Parathyroid adenoma (tissue), 2 donors: ENCODE measurements around the gene RNPEPL1.

ENCODE experiments used
- H2AFZ ChIP-seq: fragments of 300-600 bp; sonication (generic); one replicate; pipeline ENCODE4 v1.7.0; 2017; ENCODE audit warnings: antibody characterized with exemption, mild to moderate bottlenecking
- H3K27ac ChIP-seq: fragments of 300-600 bp; sonication (generic); one replicate; pipeline ENCODE4 v1.7.0; 2017
- H3K27me3 ChIP-seq: fragments of 300-600 bp; sonication (generic); one replicate; pipeline ENCODE4 v1.7.0; 2017; ENCODE audit warnings: low read length; ENCODE audit not compliant: control insufficient read depth, insufficient read depth
- H3K36me3 ChIP-seq: fragments of 300-600 bp; sonication (generic); one replicate; pipeline ENCODE4 v1.7.0; 2017; ENCODE audit warnings: low read length; ENCODE audit not compliant: control insufficient read depth, insufficient read depth
- H3K4me1 ChIP-seq: fragments of 300-600 bp; sonication (generic); one replicate; pipeline ENCODE4 v1.7.0; 2017; ENCODE audit warnings: control low read depth
- H3K4me2 ChIP-seq: fragments of 300-600 bp; sonication (generic); one replicate; pipeline ENCODE4 v1.7.0; 2017; ENCODE audit warnings: low read length
- H3K4me3 ChIP-seq: fragments of 300-600 bp; sonication (generic); one replicate; pipeline ENCODE4 v1.7.0; 2017; ENCODE audit warnings: low read depth, low read length
- H3K79me2 ChIP-seq: fragments of 300-600 bp; sonication (generic); one replicate; pipeline ENCODE4 v1.7.0; 2017; ENCODE audit warnings: control low read depth
- H3K9ac ChIP-seq: fragments of 300-600 bp; sonication (generic); one replicate; pipeline ENCODE4 v1.7.0; 2017; ENCODE audit warnings: mild to moderate bottlenecking
- H3K9me3 ChIP-seq: fragments of 300-600 bp; sonication (generic); one replicate; pipeline ENCODE4 v1.7.0; 2017; ENCODE audit warnings: low read length; ENCODE audit not compliant: control insufficient read depth
- CTCF ChIP-seq: fragments of 300-600 bp; sonication (generic); IDR thresholded peaks from one replicate; pipeline ENCODE4 v1.7.0; 2017; ENCODE audit warnings: antibody characterized with exemption, mild to moderate bottlenecking
- donor health status: primary hyperparathyroidism.

Gene RNPEPL1

GRCh38 chr2:240574386-240575100 is 6.3 kb downstream of the RNPEPL1 start:
- Histone ChIP-seq H3K79me2 (no peaks in the 10 kb centered on the region), H3K4me2 (no peak overlapping the region), H3K4me3 (no peak overlapping the region), H3K27me3 (no peaks in the 10 kb centered on the region), H3K36me3 (no peaks in the 10 kb centered on the region), H3K9ac (no peak overlapping the region), H2AFZ (no peak overlapping the region), H3K9me3 (no peaks in the 10 kb centered on the region), H3K27ac (no peak overlapping the region), H3K4me1 (no peaks in the 10 kb centered on the region)
- TF ChIP-seq CTCF = no peak

- peaks cover 6% of the 10 kb centered on the region for H3K79me2 ChIP-seq
- no peak overlapping the region for H3K4me3 ChIP-seq
- no peaks in the 10 kb centered on the region for H3K4me1 ChIP-seq
- H2AFZ ChIP-seq = no peak overlapping the region
- TF ChIP-seq CTCF = no peak
- H3K36me3 ChIP-seq = no peaks in the 10 kb centered on the region
- no peak overlapping the region for H3K4me2 ChIP-seq
- no peak overlapping the region for H3K27ac ChIP-seq
- no peak overlapping the region for H3K9ac ChIP-seq
- H3K9me3 ChIP-seq = no peaks in the 10 kb centered on the region
- H3K27me3 ChIP-seq = no peaks in the 10 kb centered on the region
Observed at GRCh38 chr2:240575101-240575965, 7.0 kb downstream of the RNPEPL1 start.

- H3K36me3 ChIP-seq = no peaks in the 10 kb centered on the region
- no peaks in the 10 kb centered on the region for H3K4me1 ChIP-seq
- no peak overlapping the region for H3K9ac ChIP-seq
- H3K9me3 ChIP-seq = no peaks in the 10 kb centered on the region
- no peak overlapping the region for H3K4me3 ChIP-seq
- H3K27ac ChIP-seq = no peak overlapping the region
- H3K79me2 ChIP-seq = peaks cover 13% of the 10 kb centered on the region
- H3K27me3 ChIP-seq = no peaks in the 10 kb centered on the region
- no peak for TF ChIP-seq CTCF
- no peak overlapping the region for H2AFZ ChIP-seq
- no peak overlapping the region for H3K4me2 ChIP-seq
Observed at GRCh38 chr2:240576036-240576435, 7.8 kb downstream of the RNPEPL1 start.

- no peaks in the 10 kb centered on the region for H3K9me3 ChIP-seq
- H3K9ac ChIP-seq = no peak overlapping the region
- no peak overlapping the region for H3K4me2 ChIP-seq
- H3K4me3 ChIP-seq = no peak overlapping the region
- no peaks in the 10 kb centered on the region for H3K4me1 ChIP-seq
- peaks cover 13% of the 10 kb centered on the region for H3K79me2 ChIP-seq
- H3K27ac ChIP-seq = no peak overlapping the region
- TF ChIP-seq CTCF = no peak
- H2AFZ ChIP-seq = no peak overlapping the region
- H3K36me3 ChIP-seq = no peaks in the 10 kb centered on the region
- H3K27me3 ChIP-seq = no peaks in the 10 kb centered on the region
Observed at GRCh38 chr2:240576436-240577205, 8.3 kb downstream of the RNPEPL1 start.
